ENCODE data around the gene ASNSD1. TPM values are rescaled to one million over a fixed set of nuclear protein-coding genes. Genes with fewer than 3 reads are reported as not detected.
A peak's percentile ranks its signal among the peaks of the same experiment; 100 is the strongest.

The ASNSD1 gene
- total and polyA plus RNA-seq, 2 of the 13 experiments (the other 11 are each of a cell fraction or from before 2014, with no cell fraction given) = 35.1 to 96.6 TPM

DNA sequence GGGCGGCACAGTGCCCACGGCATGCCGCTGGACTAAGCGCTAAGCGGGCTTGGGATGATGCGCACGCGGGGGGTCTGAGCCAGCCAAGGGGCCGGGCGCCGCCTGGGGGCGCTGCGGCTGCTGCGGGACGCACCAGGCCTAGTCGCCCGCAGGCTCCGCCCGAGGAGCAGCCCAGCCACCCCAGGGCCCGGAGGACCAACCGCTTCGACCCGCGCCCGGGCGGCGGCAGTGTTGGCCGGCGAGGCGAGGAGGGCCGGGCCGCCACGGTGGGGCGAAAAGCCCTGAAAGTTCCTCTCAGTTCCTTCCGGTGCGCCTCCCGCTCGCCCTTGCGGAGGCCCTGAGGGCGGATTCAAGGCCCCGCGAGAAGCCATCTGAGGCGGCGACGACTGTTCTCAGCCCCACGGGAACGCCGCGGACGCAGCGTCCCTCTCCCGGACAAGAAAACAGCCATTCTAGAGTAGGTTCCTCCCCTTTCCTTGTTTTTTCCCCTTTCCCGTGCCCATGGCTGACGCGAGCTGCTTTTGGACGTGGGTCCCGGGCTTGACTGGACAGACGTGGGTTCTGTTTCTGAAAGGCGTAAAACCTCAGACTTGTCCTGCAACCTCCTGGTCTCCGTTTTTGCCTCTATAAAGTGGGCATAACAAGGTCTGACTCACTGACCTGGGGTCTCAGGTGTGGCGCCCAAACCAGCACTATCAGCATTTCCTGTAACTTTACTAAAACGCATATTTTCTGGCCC is 13.3 kb downstream of the ASNSD1 start, which contains the start of gene ANKAR (continued):
- TF ChIP-seq ZNF260 (CRISPR knock-in tag; IDR thresholded peaks at IDR 0.05; ENCODE audit: borderline replicate concordance, low read depth) (no peak), ZNF616 (CRISPR knock-in tag; IDR thresholded peaks at IDR 0.05; ENCODE audit: low read depth) (no peak), DRAP1 (CRISPR knock-in tag; IDR thresholded peaks at IDR 0.05) (peak; percentile 66), ZMYM4 (CRISPR knock-in tag; IDR thresholded peaks at IDR 0.05) (peak; percentile 99), GTF3A (CRISPR knock-in tag; conservative IDR thresholded peaks at IDR 0.05) (peak; percentile 79; the same call in 1 of the 2 replicates), CEBPB (IDR thresholded peaks at IDR 0.05; ENCODE audit: borderline replicate concordance, low read depth, low read length) (no peak), ELF3 (CRISPR knock-in tag; IDR thresholded peaks at IDR 0.05) (peak; percentile 92), ZNF619 (CRISPR knock-in tag; IDR thresholded peaks at IDR 0.05) (no peak), ZNF629 (CRISPR knock-in tag; conservative IDR thresholded peaks at IDR 0.05) (peak; percentile 79), KDM4B (CRISPR knock-in tag; IDR thresholded peaks at IDR 0.05) (peak; percentile 22; the same call in 1 of the 2 replicates), KLF11 (CRISPR knock-in tag; IDR thresholded peaks at IDR 0.05) (no peak), ZNF703 (CRISPR knock-in tag; IDR thresholded peaks at IDR 0.05; ENCODE audit: borderline replicate concordance) (peak; percentile 93; the same call in 1 of the 2 replicates), TOE1 (CRISPR knock-in tag; IDR thresholded peaks at IDR 0.05) (peak; percentile 92; the same call in 1 of the 2 replicates), CBFB (CRISPR knock-in tag; IDR thresholded peaks at IDR 0.05) (peak; percentile 89; the same call in 1 of the 2 replicates), ZNF224 (CRISPR knock-in tag; IDR thresholded peaks at IDR 0.05) (peak; percentile 99), ASH2L (IDR thresholded peaks at IDR 0.05; ENCODE audit: insufficient read length, low read depth, low read length) (peak; percentile 97), BCLAF1 (IDR thresholded peaks at IDR 0.05) (no peak), ZFX (CRISPR knock-in tag; IDR thresholded peaks at IDR 0.05; ENCODE audit: low read depth) (peak; percentile 100), DNMT3B (CRISPR knock-in tag; conservative IDR thresholded peaks at IDR 0.05) (peak; percentile 97; the same call in 1 of the 2 replicates), SIN3B (IDR thresholded peaks at IDR 0.05; ENCODE audit: low read length) (no peak), SRF (IDR thresholded peaks at IDR 0.05; ENCODE audit: low read depth, low read length) (0 out of 2 replicates have a peak, but pooled peaks have one; percentile 8)
- TF ChIP-seq, protein P1, sequence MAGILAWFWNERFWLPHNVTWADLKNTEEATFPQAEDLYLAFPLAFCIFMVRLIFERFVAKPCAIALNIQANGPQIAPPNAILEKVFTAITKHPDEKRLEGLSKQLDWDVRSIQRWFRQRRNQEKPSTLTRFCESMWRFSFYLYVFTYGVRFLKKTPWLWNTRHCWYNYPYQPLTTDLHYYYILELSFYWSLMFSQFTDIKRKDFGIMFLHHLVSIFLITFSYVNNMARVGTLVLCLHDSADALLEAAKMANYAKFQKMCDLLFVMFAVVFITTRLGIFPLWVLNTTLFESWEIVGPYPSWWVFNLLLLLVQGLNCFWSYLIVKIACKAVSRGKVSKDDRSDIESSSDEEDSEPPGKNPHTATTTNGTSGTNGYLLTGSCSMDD (CRISPR knock-in tag; IDR thresholded peaks at IDR 0.05) = 0 out of 2 replicates have a peak, but pooled peaks have one; percentile 44
- TF ChIP-seq, protein P2, sequence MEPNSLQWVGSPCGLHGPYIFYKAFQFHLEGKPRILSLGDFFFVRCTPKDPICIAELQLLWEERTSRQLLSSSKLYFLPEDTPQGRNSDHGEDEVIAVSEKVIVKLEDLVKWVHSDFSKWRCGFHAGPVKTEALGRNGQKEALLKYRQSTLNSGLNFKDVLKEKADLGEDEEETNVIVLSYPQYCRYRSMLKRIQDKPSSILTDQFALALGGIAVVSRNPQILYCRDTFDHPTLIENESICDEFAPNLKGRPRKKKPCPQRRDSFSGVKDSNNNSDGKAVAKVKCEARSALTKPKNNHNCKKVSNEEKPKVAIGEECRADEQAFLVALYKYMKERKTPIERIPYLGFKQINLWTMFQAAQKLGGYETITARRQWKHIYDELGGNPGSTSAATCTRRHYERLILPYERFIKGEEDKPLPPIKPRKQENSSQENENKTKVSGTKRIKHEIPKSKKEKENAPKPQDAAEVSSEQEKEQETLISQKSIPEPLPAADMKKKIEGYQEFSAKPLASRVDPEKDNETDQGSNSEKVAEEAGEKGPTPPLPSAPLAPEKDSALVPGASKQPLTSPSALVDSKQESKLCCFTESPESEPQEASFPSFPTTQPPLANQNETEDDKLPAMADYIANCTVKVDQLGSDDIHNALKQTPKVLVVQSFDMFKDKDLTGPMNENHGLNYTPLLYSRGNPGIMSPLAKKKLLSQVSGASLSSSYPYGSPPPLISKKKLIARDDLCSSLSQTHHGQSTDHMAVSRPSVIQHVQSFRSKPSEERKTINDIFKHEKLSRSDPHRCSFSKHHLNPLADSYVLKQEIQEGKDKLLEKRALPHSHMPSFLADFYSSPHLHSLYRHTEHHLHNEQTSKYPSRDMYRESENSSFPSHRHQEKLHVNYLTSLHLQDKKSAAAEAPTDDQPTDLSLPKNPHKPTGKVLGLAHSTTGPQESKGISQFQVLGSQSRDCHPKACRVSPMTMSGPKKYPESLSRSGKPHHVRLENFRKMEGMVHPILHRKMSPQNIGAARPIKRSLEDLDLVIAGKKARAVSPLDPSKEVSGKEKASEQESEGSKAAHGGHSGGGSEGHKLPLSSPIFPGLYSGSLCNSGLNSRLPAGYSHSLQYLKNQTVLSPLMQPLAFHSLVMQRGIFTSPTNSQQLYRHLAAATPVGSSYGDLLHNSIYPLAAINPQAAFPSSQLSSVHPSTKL (CRISPR knock-in tag; IDR thresholded peaks at IDR 0.05) = peak; percentile 84

All from HepG2 (cell line).